ENCODE measurements around the gene NDUFB3. TPM values are rescaled to one million over a fixed set of nuclear protein-coding genes. Genes with fewer than 3 reads are reported as not detected.

NDUFB3 gene
- total and polyA plus RNA-seq, 4 donors: 34.2 to 177 (median 53.2) TPM

DNA sequence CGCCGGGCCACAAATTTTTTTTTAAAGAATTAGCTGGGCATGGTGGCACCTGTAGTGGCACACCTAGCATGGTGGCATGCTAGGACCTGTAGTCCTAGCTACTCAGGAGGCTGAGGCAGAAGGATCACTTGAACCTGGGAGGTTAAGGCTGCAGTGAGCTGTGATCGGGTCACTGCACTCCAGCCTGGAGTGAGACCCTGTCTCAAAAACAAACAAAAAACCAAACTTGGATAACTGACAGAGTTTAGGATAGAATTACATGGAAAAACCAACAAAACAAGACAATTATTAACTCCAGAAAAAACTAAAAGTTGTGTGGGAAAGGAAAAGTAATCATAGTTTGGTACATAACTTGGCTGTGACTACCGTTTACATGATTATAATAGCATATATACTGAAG, 42.5 kb downstream of the NDUFB3 start:
- TF ChIP-seq EGR1 (IDR thresholded peaks at IDR 0.05; ENCODE audit: low read depth in 2 of 2) (peak; percentile 27 to 32), JUND (IDR thresholded peaks at IDR 0.05) (no peak), RAD21 (IDR thresholded peaks at IDR 0.05) (peak in 1 of 2 donors; percentile 22), HNF4A (conservative IDR thresholded peaks at IDR 0.05) (peak; percentile 12 to 45), GABPA (IDR thresholded peaks at IDR 0.05 in 1 of 2, conservative IDR thresholded peaks at IDR 0.05 in 1 of 2) (no peak), FOXA2 (IDR thresholded peaks at IDR 0.05) (peak; percentile 16), SP1 (IDR thresholded peaks at IDR 0.05) (peak; percentile 58), RXRA (IDR thresholded peaks at IDR 0.05) (peak; percentile 59 to 74)
- TF ChIP-seq, protein P1, sequence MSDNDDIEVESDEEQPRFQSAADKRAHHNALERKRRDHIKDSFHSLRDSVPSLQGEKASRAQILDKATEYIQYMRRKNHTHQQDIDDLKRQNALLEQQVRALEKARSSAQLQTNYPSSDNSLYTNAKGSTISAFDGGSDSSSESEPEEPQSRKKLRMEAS (IDR thresholded peaks at IDR 0.05): no peak
- WGBS: 64% methylated on average over 4 of the region's 4 CpGs

DNA sequence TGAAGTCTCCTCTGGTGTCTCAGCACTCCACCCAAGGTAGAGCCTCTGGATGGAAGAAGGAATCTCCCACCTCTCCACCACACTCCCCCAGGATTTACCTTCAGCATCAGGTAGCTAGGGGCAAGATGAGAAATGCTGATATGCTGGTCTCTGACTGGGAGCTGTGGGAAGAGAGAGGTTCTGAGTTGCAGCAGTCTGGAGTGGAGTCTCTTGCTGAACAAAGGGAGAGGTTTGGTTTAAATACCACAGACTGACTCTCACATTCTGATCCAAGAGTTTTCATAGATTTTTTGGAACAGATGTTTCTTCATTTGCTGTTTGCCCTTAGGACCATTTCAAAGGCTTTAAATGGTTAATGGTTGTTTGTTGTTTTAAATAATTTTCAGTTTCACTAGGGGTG, 43.0 kb downstream of the NDUFB3 start:
- H3K27ac ChIP-seq (ENCODE audit: low read depth in 1 of 2, low read length in 2 of 2): peak overlapping the region; percentile 98 to 99
- H3K4me1 ChIP-seq (ENCODE audit: control insufficient read depth in 4 of 4, insufficient read depth in 4 of 4, low read length in 3 of 4): peaks cover 2 to 24% (median 12%) of the 10 kb centered on the region in 4 donors
- peak overlapping the region; percentile 27 to 96 (median 35) for H3K4me3 ChIP-seq (ENCODE audit: low read depth in 1 of 3, low read length in 3 of 3)
- H3K27me3 ChIP-seq (ENCODE audit: control insufficient read depth in 4 of 4, insufficient read depth in 4 of 4, low read length in 3 of 4): no peaks in the 10 kb centered on the region
- TF ChIP-seq, protein P2, sequence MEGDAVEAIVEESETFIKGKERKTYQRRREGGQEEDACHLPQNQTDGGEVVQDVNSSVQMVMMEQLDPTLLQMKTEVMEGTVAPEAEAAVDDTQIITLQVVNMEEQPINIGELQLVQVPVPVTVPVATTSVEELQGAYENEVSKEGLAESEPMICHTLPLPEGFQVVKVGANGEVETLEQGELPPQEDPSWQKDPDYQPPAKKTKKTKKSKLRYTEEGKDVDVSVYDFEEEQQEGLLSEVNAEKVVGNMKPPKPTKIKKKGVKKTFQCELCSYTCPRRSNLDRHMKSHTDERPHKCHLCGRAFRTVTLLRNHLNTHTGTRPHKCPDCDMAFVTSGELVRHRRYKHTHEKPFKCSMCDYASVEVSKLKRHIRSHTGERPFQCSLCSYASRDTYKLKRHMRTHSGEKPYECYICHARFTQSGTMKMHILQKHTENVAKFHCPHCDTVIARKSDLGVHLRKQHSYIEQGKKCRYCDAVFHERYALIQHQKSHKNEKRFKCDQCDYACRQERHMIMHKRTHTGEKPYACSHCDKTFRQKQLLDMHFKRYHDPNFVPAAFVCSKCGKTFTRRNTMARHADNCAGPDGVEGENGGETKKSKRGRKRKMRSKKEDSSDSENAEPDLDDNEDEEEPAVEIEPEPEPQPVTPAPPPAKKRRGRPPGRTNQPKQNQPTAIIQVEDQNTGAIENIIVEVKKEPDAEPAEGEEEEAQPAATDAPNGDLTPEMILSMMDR (IDR thresholded peaks at IDR 0.05; ENCODE audit: low read depth, low read length, missing input control): no peak
- no peak for TF ChIP-seq FOXA1 (IDR thresholded peaks at IDR 0.05)
- TF ChIP-seq GABPA (IDR thresholded peaks at IDR 0.05 in 1 of 2, conservative IDR thresholded peaks at IDR 0.05 in 1 of 2): no peak
- H3K9ac ChIP-seq (ENCODE audit: low read depth in 1 of 2, low read length in 2 of 2): no peak overlapping the region
- no peaks in the 10 kb centered on the region for H3K9me3 ChIP-seq (ENCODE audit: control insufficient read depth in 4 of 4, low read length in 3 of 4)
- H3K36me3 ChIP-seq (ENCODE audit: control insufficient read depth in 4 of 4, insufficient read depth in 3 of 4, low read depth in 1 of 4, low read length in 3 of 4): no peaks in the 10 kb centered on the region
- no peak for DNase-seq (ENCODE audit: low spot score)

More for the DNA sequence above, 42.5 kb downstream of the NDUFB3 start:
- no peak for DNase-seq (ENCODE audit: low spot score)
- peak overlapping the region in 2 of 3 donors; percentile 35 to 96 for H3K4me3 ChIP-seq (ENCODE audit: low read depth in 1 of 3, low read length in 3 of 3)
- H3K9ac ChIP-seq (ENCODE audit: low read depth in 1 of 2, low read length in 2 of 2): no peak overlapping the region
- H3K27me3 ChIP-seq (ENCODE audit: control insufficient read depth in 4 of 4, insufficient read depth in 4 of 4, low read length in 3 of 4): no peaks in the 10 kb centered on the region
- no peaks in the 10 kb centered on the region for H3K9me3 ChIP-seq (ENCODE audit: control insufficient read depth in 4 of 4, low read length in 3 of 4)
- H3K27ac ChIP-seq (ENCODE audit: low read depth in 1 of 2, low read length in 2 of 2): peak overlapping the region in 1 of 2 donors; percentile 99
- H3K36me3 ChIP-seq (ENCODE audit: control insufficient read depth in 4 of 4, insufficient read depth in 3 of 4, low read depth in 1 of 4, low read length in 3 of 4): no peaks in the 10 kb centered on the region
- H3K4me1 ChIP-seq (ENCODE audit: control insufficient read depth in 4 of 4, insufficient read depth in 4 of 4, low read length in 3 of 4): peaks cover 0 to 20% (median 11%) of the 10 kb centered on the region in 4 donors

DNA sequence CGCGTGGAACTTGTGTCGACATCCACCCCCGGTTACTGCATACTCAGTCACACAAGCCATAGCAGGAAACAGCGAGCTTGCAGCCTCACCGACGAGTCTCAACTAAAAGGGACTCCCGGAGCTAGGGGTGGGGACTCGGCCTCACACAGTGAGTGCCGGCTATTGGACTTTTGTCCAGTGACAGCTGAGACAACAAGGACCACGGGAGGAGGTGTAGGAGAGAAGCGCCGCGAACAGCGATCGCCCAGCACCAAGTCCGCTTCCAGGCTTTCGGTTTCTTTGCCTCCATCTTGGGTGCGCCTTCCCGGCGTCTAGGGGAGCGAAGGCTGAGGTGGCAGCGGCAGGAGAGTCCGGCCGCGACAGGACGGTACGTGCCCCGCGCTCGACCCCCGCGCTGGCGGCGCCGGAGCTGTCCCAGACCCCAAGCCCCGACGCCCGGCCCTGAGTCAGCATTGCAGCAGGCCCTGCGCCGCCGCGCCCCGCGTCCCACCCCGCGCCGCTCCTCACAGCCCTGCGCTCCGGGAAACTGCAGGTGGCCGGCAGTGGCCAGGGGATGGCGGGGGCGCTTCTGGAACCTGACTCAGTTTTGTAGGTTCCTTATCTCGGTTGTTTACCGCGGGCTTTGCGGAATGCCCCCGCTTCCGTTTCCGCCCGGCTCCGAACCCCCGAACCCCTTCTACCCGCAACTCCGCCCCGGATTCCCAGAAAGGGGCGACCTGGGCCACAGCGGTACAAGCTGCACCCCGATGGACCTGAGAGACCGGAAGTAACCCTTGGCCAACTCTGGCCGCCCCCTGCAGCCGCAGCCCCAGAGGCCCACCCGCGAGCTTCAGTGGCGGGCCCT, 44.5 kb downstream of the NDUFB3 start, which contains the start of gene CFLAR:
CFLAR (plus strand) TSS at position 50 of the 844 bp plus-strand sequence. CDS start 13,702 bp downstream, outside the sequence.
- WGBS: under 1% methylated on average over 75 of the region's 75 CpGs
- H3K4me1 ChIP-seq (ENCODE audit: control insufficient read depth in 4 of 4, insufficient read depth in 4 of 4, low read length in 3 of 4): peaks cover 5 to 31% (median 20%) of the 10 kb centered on the region in 4 donors
- H3K9ac ChIP-seq (ENCODE audit: low read depth in 1 of 2, low read length in 2 of 2): peak within 1 kb of the TSS; percentile 84 to 93
- no peaks in the 10 kb centered on the region for H3K36me3 ChIP-seq (ENCODE audit: control insufficient read depth in 4 of 4, insufficient read depth in 3 of 4, low read depth in 1 of 4, low read length in 3 of 4)
- no peaks in the 10 kb centered on the region for H3K27me3 ChIP-seq (ENCODE audit: control insufficient read depth in 4 of 4, insufficient read depth in 4 of 4, low read length in 3 of 4)
- peak within 1 kb of the TSS; percentile 60 to 96 (median 82) for H3K4me3 ChIP-seq (ENCODE audit: low read depth in 1 of 3, low read length in 3 of 3)
- DNase-seq (ENCODE audit: low spot score): peak; percentile 81
- H3K9me3 ChIP-seq (ENCODE audit: control insufficient read depth in 4 of 4, low read length in 3 of 4): no peaks in the 10 kb centered on the region
- peak within 1 kb of the TSS; percentile 98 to 99 for H3K27ac ChIP-seq (ENCODE audit: low read depth in 1 of 2, low read length in 2 of 2)
- TF ChIP-seq EGR1 (IDR thresholded peaks at IDR 0.05; ENCODE audit: low read depth in 2 of 2) (peak in 1 of 2 donors; percentile 18), HNF4A (conservative IDR thresholded peaks at IDR 0.05) (peak; percentile 77 to 82), GABPA (IDR thresholded peaks at IDR 0.05 in 1 of 2, conservative IDR thresholded peaks at IDR 0.05 in 1 of 2) (peak; percentile 21 to 44), YY1 (IDR thresholded peaks at IDR 0.05) (peak; percentile 87), FOXA2 (IDR thresholded peaks at IDR 0.05) (peak; percentile 14), SP1 (IDR thresholded peaks at IDR 0.05) (peak; percentile 76), TAF1 (conservative IDR thresholded peaks at IDR 0.05) (peak; percentile 92), NR2F2 (IDR thresholded peaks at IDR 0.05) (peak; percentile 44), RAD21 (IDR thresholded peaks at IDR 0.05) (peak in 1 of 2 donors; percentile 37), JUND (IDR thresholded peaks at IDR 0.05) (no peak)
- TF ChIP-seq, protein P1 (IDR thresholded peaks at IDR 0.05): peak; percentile 53
- TF ChIP-seq, protein P3, sequence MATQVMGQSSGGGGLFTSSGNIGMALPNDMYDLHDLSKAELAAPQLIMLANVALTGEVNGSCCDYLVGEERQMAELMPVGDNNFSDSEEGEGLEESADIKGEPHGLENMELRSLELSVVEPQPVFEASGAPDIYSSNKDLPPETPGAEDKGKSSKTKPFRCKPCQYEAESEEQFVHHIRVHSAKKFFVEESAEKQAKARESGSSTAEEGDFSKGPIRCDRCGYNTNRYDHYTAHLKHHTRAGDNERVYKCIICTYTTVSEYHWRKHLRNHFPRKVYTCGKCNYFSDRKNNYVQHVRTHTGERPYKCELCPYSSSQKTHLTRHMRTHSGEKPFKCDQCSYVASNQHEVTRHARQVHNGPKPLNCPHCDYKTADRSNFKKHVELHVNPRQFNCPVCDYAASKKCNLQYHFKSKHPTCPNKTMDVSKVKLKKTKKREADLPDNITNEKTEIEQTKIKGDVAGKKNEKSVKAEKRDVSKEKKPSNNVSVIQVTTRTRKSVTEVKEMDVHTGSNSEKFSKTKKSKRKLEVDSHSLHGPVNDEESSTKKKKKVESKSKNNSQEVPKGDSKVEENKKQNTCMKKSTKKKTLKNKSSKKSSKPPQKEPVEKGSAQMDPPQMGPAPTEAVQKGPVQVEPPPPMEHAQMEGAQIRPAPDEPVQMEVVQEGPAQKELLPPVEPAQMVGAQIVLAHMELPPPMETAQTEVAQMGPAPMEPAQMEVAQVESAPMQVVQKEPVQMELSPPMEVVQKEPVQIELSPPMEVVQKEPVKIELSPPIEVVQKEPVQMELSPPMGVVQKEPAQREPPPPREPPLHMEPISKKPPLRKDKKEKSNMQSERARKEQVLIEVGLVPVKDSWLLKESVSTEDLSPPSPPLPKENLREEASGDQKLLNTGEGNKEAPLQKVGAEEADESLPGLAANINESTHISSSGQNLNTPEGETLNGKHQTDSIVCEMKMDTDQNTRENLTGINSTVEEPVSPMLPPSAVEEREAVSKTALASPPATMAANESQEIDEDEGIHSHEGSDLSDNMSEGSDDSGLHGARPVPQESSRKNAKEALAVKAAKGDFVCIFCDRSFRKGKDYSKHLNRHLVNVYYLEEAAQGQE (IDR thresholded peaks at IDR 0.05): peak; percentile 65
- TF ChIP-seq, protein P4, sequence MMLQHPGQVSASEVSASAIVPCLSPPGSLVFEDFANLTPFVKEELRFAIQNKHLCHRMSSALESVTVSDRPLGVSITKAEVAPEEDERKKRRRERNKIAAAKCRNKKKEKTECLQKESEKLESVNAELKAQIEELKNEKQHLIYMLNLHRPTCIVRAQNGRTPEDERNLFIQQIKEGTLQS (IDR thresholded peaks at IDR 0.05): no peak
- TF ChIP-seq, protein P2 (IDR thresholded peaks at IDR 0.05; ENCODE audit: low read depth, low read length, missing input control): no peak
